HepG2 (cell line): ENCODE results near the gene CS. TPM values are rescaled to one million over a fixed set of nuclear protein-coding genes. Genes with fewer than 3 reads are reported as not detected.
A peak's percentile ranks its signal among the peaks of the same experiment; 100 is the strongest.

ENCODE experiments used
- AHDC1 ChIP-seq: sonication (generic); formaldehyde crosslinking; IDR thresholded peaks from 2 replicates; pipeline ENCODE4 v1.5.1; 2020; ENCODE audit warnings: mild to moderate bottlenecking, missing genetic modification reagents, borderline replicate concordance
- CBX5 ChIP-seq: sonication (generic); formaldehyde crosslinking; IDR thresholded peaks from 2 replicates; pipeline ENCODE4 v1.4.0; 2020; ENCODE audit warnings: missing genetic modification reagents, borderline replicate concordance
- IKZF5 ChIP-seq: IDR thresholded peaks from 2 replicates; pipeline ENCODE4 v1.6.1; 2018; ENCODE audit warnings: missing genetic modification reagents, mild to moderate bottlenecking, missing compliant biosample characterization
- MLXIP ChIP-seq: sonication (generic); formaldehyde crosslinking; IDR thresholded peaks from 2 replicates; pipeline ENCODE4 v1.9.0; 2021; ENCODE audit warnings: missing genetic modification reagents, borderline replicate concordance
- NR1H2 ChIP-seq: sonication (generic); formaldehyde crosslinking; IDR thresholded peaks from 2 replicates; pipeline ENCODE4 v1.8.1; 2022; ENCODE audit warnings: low read depth, missing genetic modification reagents, borderline replicate concordance
- RXRB ChIP-seq: IDR thresholded peaks from 2 replicates; pipeline ENCODE4 v1.6.1; 2016; ENCODE audit warnings: borderline replicate concordance, missing genetic modification reagents, missing compliant biosample characterization
- ZNF619 ChIP-seq: sonication (generic); formaldehyde crosslinking; IDR thresholded peaks from 2 replicates; pipeline ENCODE4 v1.4.0; 2020; ENCODE audit warnings: mild to moderate bottlenecking, missing genetic modification reagents
- ZNF766 ChIP-seq: sonication (generic); formaldehyde crosslinking; IDR thresholded peaks from 2 replicates; pipeline ENCODE4 v1.5.0; 2020; ENCODE audit warnings: missing genetic modification reagents, borderline replicate concordance
- polyA plus RNA-seq, 8 experiments: library from polyadenylated mRNA; depleted of rRNA in 3 of 8; stranded (reverse) in 7 of 8; unstranded in 1 of 8; fragments of >200 nt; fragmentation: Illumina TruSeq in 4 of 8; extraction: Trizol in 4 of 8; gene quantifications; 2 replicates each; pipeline versions ENCODE4 v1.2.1 to v1.2.3, GENCODE V29; 2011 to 2016; ENCODE audit warnings: low read depth in 4 of 8, missing spikeins in 1 of 8, mixed read lengths in 1 of 8; ENCODE audit not compliant: insufficient read depth in 1 of 8
- total RNA-seq, 5 experiments: library from RNA; depleted of rRNA; stranded (reverse); fragments of >200 nt; fragmentation: Illumina TruSeq; extraction: Trizol; gene quantifications; 2 replicates each; pipeline ENCODE4 v1.2.3, GENCODE V29; 2016; ENCODE audit warnings: low read depth in 1 of 5
- TF ChIP-seq, protein P1 (sequence below): IDR thresholded peaks from 2 replicates; pipeline ENCODE4 v1.6.1; 2016; ENCODE audit warnings: missing compliant biosample characterization, missing genetic modification reagents, borderline replicate concordance
- TF ChIP-seq, protein P2 (sequence below): sonication (generic); formaldehyde crosslinking; conservative IDR thresholded peaks from 2 replicates; pipeline ENCODE4 v1.8.0; 2022; ENCODE audit warnings: missing genetic modification reagents
- TF ChIP-seq, protein P3 (sequence below): sonication (generic); formaldehyde crosslinking; IDR thresholded peaks from 2 replicates; pipeline ENCODE4 v1.5.0; 2020; ENCODE audit warnings: missing genetic modification reagents, mild to moderate bottlenecking, borderline replicate concordance

Gene CS
- total and polyA plus RNA-seq, 2 of the 13 experiments (the other 11 are each of a cell fraction or from before 2014, with no cell fraction given): 173 to 175 TPM

DNA sequence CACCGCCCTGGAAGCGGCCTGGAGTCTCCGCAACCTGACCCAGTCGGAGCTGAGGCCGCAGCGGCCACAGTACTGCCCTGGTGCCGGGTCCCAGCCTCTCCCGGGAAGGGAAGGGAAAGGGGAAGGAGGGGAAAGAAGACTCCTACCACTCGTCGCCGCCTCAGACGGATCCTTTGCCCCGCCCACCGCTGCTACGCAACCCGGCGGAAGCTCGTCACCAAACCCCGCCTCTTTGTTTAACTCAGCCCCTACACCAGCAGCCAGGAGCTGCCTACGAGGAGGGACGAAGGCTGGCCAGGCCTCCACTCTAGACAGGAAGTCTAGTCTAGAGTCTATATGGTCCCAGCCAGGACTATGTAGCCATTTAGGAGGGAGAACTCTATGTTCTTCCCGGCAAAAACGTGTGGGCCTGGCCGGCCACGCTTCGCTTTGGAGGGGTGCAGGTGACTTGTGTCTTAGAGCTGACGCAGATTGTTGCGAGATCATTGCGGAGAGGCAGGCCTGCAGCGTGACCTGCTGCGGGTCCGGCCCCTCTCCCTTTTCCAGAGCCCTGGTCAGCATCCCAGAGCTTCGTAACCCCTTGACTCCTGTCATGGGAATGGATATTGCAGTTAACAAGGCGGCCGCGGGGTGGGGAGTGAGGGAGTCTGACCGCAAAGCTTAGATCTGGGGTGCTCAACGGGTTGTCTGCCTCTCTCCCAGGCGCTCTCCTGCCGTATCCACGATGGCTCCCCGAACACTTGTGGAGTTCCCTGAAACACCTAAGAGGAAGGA, 78.2 kb downstream of the CS start, which contains the start of gene RNF41 (continued):
- TF ChIP-seq, protein P1, sequence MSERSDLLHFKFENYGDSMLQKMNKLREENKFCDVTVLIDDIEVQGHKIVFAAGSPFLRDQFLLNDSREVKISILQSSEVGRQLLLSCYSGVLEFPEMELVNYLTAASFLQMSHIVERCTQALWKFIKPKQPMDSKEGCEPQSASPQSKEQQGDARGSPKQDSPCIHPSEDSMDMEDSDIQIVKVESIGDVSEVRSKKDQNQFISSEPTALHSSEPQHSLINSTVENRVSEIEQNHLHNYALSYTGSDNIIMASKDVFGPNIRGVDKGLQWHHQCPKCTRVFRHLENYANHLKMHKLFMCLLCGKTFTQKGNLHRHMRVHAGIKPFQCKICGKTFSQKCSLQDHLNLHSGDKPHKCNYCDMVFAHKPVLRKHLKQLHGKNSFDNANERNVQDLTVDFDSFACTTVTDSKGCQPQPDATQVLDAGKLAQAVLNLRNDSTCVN (CRISPR knock-in tag): peak; percentile 97
- no peak for TF ChIP-seq AHDC1 (CRISPR knock-in tag)
- TF ChIP-seq, protein P2, sequence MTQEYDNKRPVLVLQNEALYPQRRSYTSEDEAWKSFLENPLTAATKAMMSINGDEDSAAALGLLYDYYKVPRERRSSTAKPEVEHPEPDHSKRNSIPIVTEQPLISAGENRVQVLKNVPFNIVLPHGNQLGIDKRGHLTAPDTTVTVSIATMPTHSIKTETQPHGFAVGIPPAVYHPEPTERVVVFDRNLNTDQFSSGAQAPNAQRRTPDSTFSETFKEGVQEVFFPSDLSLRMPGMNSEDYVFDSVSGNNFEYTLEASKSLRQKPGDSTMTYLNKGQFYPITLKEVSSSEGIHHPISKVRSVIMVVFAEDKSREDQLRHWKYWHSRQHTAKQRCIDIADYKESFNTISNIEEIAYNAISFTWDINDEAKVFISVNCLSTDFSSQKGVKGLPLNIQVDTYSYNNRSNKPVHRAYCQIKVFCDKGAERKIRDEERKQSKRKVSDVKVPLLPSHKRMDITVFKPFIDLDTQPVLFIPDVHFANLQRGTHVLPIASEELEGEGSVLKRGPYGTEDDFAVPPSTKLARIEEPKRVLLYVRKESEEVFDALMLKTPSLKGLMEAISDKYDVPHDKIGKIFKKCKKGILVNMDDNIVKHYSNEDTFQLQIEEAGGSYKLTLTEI: no peak
- peak; percentile 87; the same call in 1 of the 2 replicates for TF ChIP-seq ZNF766
- TF ChIP-seq, protein P3, sequence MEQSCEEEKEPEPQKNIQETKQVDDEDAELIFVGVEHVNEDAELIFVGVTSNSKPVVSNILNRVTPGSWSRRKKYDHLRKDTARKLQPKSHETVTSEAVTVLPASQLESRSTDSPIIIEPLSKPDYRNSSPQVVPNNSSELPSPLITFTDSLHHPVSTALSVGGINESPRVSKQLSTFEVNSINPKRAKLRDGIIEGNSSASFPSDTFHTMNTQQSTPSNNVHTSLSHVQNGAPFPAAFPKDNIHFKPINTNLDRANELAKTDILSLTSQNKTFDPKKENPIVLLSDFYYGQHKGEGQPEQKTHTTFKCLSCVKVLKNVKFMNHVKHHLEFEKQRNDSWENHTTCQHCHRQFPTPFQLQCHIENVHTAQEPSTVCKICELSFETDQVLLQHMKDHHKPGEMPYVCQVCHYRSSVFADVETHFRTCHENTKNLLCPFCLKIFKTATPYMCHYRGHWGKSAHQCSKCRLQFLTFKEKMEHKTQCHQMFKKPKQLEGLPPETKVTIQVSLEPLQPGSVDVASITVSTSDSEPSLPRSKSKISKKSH (CRISPR knock-in tag): peak; percentile 79; the same call in 1 of the 2 replicates
- peak; percentile 85 for TF ChIP-seq IKZF5 (CRISPR knock-in tag)
- TF ChIP-seq MLXIP (CRISPR knock-in tag): no peak
- no peak for TF ChIP-seq NR1H2 (CRISPR knock-in tag)
- TF ChIP-seq RXRB: no peak
- no peak for TF ChIP-seq CBX5 (CRISPR knock-in tag)
- TF ChIP-seq ZNF619 (CRISPR knock-in tag): peak; percentile 86; the same call in 1 of the 2 replicates
